Activated CD4-positive, alpha-beta T cell treated with anti-CD3 and anti-CD28 coated beads, Interleukin-2, amount 50 U/mL, for 4 hours (primary cell): ENCODE data around the gene DPYD.

Source experiments
- DNase-seq, 2 experiments: peaks; one replicate each; pipeline ENCODE4 v3.0.0-alpha.2; 2020

DPYD gene

DNA sequence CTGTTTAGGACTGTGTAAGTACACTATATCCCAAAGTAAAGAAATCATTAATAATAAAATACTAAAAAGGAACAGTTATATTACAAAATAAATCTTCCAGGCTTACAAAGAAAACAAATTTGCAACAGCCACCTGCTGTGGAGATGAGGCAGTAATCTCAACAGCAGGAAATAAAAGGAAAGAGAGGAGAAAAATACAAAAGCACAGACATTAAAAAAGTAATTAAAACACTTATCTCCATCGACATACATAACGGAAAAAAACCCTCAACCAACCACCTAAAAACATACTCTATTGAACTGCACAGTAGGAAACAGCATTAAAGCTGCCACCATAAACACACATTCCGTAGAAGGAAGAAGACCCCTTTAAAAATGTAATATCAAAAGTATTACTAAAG is 317.6 kb downstream of the DPYD start:
- no peak for DNase-seq

DNA sequence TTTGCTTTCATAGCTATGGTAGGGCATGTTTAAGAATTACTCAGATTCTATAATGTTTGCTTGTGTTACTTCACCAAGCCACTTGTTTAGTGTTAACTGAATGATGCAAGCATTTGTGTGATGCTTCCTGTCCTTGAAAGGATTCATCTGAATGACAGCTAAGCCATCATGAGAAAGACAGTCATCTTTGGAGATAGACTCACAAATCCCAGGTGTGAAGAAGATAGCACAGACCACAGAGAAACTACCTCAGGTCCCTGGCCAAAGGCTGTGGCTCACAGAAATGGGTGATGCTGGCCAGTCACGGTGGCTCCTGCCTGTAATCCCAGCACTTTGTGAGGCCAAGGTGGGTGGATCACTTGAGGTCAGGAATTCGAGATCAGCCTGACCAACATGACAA is 321.4 kb downstream of the DPYD start:
- DNase-seq, result no peak

DNA sequence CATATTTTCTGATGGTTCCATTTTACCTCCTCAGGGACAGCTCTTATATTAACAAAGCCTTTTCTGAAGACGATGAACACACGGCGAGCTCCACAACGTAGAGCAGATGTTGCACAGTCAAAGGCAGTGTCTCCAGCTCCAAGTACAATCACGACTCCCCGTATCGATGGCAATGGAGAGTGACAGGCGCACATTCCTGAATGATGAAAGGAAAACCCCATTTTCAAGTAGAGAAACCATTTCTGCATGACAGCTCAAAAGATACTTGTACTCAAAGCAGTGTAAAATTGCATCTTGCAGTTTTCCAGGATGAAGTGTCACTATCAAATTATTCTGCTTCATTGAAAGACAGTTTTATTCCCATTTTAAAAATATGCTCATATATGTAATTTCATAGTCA is 327.6 kb downstream of the DPYD start:
- no peak for DNase-seq

DNA sequence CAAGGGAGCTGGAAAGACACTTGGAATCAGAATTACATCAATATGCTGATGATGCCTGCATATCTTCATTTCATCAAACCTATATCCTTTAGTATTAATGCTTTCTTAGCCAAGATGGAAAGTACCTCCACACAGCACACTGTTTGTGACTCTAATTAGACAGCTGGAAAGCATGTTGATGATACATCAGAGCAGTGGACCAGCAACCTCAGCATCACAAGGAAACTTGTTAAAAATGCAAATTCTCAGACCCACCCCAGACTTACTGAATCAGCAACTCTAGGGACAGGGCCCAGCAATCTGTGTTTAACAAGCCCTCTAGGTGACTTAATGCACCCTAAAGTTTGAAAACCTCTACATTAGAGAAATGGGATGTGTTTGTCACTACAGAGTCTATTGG is 332.1 kb downstream of the DPYD start:
- no peak for DNase-seq

DNA sequence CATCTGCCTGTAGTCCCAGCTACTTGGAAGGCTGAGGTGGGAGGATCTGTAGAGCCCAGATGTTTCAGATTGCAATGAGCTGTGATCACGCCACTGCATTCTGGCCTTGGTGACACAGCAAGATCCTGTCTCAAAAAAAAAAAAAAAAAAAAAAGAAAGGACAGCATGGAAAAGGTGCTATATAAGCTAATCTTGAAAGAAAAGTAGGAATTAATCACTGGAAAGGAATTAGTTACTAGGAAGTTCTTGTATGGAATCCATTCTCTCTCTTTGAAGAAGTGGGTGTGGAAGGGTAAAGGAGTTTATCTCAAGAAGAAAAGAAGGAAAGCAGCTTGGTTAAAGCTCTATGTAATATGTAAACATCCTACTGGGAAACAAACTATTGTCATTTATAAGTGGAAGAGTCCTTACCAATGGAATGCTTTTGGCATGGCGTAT is 339.2 kb downstream of the DPYD start:
- no peak for DNase-seq

DNA sequence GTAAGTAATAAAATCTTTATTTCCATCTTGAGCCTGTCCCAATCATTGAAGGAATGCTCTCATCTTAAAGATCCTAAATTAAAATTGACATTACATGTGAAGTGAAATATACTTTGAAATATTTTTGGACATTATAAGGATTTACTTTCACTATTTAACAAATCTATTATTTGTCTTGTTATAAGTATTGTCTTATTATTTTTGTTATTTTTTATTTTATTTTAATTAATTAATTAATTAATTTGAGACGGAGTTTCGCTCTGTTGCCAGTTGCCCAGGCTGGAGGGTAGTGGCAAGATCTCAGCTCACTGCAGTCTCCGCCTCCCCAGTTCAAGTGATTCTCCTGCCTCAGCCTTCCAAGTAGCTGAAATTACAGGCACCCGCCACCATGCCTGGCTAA is 343.2 kb downstream of the DPYD start:
- no peak for DNase-seq

DNA sequence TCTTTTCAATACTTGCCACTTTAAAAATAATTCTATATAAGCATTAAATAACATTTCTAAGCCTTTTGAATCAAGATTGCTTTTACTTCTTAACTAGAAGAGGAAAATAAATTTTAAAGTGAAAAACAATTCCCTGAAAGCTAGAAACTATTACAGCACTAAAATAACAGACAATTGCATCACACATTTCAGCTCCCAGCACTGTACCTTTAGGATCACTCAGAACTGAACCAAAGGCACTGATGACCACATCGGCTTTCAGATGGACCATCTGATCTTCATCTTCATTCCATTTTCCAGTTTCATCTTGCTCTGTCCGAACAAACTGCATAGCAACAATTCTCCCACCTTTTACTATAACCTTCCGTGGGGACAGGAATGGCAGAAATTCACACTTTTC is 347.3 kb downstream of the DPYD start:
- no peak for DNase-seq

DNA sequence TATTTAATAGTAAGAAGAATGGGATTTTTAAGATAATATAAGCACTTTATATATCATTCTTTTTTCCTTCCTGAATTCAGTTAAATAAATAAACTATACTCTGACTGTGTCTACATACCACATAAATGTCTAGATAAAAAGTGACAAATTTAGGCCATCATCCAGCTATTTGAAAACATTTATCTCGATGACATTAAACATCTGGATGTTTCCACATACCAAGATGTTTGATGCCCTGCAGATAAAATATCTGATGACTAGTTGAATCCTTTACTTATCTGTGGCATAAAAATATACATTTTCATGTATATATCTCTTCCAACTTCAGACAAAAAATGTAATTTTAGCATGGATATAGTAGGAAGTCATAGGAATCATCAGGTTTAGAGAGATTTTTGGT is 348.3 kb downstream of the DPYD start:
- no peak for DNase-seq

DNA sequence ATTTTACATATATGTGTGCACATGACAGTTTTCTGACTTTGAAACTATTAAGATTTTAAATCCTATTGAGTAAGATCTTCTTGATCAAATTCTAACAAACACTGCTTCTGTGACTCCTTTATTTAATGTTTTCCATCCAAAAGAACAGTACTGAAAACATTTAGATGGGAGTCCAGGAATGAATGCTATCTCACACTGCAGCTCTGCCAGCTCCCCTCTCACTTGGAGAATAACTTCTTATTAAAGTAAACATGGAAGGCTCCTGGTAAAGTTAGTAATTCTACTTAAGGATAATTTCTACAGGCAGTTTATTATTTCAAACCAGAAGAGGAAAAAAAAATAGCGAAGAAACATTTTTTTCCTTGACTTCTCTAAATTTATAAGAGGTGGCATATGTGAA is 349.1 kb downstream of the DPYD start:
- no peak for DNase-seq

DNA sequence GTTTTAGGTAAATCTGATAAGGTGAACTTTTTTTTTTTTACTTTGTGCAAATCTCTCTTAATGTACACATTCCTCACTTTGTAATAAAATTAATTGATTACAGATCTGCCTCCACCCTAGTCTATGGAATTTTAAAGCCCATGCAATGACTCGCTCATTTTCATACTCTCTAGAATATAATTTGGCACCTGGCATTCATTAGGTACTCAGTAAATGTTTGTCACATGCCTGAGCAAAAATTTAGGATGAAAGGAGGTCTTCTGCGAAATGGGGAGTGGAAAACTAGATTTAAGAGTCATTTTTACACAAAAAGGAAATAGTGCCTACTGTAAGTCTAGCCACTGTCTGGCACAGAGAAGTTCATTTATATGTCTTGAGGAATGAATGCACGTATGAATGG is 350.1 kb downstream of the DPYD start:
- DNase-seq, result no peak

DNA sequence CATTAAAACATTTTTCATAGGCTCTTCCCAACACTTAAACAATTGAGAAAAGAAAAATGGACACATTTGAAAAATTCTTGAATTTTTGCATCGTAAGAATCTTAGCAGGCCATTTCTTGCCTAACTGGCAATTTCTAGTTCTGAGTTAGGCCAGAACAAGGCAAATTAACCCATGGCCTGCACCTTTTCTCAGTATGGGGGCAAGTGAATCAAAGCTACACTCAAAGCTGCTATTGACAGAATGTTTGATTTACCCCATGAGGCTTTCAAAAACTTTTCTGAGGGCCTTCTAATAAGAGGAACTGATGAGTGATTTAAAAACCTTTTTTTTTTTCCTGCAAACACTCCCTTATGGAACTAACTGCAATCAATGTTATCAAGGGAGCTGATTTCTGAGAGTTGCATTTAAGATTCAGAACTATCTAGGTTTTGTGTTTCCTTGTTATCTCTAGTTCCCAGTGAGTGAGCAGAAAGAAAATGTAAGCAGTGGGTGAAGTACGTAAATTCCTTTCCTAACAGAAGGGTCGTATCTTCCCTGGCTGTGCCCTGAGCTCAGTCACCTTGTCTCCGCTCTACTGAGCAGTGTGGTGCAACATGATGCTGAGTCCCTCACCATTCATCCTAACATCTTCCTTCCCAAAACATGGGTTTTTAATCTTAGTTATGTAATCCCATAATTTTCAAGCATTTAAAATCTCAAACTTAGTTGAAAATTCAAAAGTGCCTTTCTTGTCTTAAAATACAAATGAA is 353.7 kb downstream of the DPYD start:
- no peak for DNase-seq

DNA sequence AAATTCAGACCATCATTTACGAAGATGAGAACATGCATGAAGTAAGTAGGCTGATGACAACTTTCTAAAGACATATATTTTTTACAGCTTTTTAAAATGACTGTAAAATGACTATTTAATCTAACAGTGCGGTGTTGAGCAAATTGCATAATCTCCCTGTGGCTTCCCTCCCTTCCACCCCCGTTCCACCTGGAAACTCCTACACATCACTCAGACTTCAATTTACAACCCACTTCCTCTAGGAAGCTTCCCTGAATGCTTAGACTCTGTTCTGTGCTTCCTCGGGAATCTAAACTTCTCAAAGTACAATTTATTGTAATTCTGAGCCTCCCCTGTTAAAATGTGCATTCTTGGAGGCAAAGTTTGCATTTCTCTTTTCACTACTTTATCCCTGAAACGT is 354.9 kb downstream of the DPYD start:
- no peak for DNase-seq

DNA sequence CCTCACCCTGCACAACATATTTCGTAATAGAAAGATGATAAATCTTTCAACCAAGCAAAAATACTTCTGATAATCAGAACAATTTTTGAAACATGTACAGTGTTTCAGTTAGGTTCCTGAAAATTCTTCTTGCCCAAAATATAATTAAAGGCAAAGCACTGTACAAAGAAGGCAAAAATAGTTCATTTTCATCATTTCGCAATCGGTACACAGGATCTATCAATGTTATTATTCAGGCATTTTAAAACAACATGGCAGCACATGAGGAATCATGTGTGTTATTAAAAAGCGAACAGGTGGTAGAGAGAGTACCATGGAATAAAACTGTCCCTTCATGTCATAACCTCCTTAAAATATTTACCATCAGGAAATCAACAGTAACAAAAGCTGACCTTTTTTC is 356.9 kb downstream of the DPYD start:
- DNase-seq, result no peak

DNA sequence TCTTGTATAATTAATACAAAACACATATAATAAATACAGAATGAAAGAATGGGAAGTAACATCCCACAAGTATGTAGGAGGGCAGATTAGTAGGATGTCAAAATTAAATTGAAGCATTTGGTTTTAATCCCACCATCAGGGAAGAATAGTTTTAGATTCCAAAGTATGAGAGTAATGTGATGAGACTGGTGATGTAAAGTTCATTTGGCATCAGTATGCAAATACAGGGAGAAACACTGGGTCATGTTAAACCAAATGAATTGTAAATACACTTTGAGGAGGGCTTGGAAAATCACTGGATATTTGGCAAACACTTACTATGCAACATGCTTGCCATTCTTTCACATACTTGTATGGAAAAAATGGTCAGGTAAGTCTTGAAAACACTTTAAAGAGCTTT is 358.8 kb downstream of the DPYD start:
- no peak for DNase-seq

DNA sequence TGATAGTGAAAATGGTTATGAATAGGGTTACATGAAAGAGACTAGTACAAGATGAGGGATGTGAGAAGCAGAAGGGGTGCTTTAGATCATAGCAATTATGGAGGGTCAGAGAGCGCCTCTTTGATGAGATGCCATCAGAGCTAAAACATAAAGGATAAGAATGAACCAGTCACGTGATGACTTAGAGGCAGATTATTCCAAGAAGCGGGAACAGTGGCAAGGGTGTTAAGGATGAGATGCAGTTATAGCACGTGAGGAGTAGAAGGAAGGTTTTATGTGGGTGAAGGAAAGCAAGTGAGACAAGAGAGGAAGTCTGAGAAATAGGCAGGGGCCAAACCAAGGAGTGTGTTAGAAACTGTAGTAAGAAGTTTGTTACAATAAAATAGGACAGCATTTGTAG is 360.1 kb downstream of the DPYD start:
- DNase-seq, result no peak

DNA sequence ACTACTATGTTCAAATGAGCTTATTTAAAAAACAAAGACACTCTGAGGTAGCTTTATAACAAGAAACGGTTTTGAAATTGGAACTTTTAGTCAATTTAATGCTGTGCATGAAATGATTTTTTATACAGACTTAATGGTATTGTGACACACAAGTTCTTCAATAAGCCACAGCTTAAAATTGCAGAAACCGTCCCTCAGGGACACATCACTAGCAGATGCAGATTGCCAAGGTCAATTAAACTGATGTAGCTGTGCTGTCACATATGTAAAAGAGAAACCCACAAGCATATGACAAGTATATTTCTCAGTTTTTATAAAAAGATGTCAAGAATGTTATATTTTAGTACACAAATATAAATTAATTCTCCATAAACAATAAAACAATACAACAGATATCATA is 366.9 kb downstream of the DPYD start:
- DNase-seq, result no peak

DNA sequence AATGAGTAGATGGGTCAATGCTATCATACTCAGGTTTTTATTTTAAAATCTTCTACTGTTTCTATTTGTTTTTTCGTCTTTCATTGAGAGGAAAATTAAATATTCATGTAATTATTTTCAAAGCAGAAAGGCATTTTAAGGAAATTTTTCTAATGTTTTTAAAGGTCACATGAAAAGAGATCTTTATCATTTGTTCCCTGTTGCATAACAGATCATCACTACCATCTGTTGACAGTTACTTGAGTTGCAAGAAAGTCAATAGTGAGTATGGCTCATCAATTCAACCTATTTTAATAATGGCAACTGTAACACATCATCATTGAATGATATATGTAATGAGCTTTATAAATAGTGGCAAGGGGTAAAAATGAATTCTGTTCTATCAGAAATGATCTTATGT is 369.7 kb downstream of the DPYD start:
- no peak for DNase-seq

DNA sequence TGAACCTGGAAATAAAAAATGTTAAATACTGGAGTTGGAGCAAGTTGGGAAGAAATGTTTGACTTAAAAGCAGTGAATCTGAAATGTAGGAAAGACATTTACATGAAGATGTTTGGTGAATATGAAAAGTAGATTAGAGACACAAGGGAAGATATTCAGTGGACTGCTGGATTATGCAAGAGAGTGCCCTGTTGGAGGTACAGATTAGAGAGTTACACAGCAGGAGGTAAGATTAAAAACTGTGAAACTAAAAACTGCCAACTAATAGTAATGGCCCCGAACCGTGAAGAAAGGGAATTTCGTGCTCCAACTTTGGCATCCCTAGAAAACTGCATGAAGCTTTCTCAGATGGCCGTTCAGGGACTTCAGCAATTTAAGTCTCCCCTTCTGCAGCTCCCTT is 375.4 kb downstream of the DPYD start:
- DNase-seq, result no peak

DNA sequence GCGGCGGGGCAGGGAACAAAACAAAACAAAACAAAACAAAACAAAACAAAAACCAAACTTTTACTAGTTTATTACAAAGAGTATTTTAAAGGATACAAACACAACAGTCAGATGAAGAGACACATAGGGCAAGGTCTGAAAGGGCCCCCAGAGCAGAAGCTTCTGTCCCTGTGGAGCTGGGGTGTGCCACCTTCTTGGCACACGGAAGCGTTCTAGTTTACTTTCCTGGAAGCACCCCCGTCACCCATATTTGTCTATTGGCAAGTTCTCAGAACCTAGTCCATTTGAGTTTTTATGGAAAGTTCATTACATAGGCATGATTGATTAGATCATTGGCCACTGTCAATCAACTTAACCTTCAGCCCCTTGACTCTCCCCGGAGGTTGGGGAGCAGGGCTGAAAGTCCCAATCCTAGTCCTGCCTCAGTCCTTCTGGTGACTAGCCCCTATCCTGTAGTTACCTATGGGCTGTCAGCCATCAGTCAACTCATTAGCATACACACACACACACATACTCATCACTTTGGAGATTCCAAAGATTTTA is 380.4 kb downstream of the DPYD start:
- no peak for DNase-seq

DNA sequence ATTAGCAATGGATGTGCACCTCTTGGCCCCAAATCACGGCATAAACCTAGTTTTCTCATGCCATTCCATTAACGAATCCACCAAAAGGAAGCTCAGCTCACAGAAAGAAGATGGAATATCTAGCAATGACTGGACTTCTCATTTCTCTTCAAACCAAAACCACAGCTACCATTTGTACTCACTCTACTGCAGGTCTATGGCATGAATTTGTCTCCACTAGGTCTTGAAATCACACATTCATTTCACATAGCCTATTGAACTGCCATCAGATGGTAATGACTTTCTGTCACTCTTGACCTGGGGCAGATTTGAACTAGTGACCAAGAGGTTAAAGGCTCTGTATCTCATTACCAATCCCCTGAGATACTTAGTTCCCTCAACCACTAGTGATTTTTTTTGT is 382.7 kb downstream of the DPYD start:
- DNase-seq, result no peak

DNA sequence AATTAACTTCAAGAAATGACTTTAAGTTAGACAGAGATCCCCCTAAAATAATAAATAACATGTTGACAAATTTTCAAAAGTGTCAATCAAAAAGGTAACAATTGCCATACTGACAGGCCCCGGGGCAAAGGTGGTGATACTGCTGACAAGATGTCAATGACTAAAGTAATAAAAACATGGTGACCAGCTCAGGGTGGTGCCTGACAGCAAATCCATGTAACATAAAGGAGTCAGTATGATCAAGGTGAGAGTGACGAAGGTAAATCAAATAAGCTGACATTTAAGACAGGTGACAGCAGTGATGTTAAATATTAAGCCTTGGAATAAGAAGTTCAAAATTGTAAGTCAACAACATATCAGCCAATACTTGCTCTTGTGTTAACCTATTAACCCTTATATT is 387.5 kb downstream of the DPYD start:
- no peak for DNase-seq

DNA sequence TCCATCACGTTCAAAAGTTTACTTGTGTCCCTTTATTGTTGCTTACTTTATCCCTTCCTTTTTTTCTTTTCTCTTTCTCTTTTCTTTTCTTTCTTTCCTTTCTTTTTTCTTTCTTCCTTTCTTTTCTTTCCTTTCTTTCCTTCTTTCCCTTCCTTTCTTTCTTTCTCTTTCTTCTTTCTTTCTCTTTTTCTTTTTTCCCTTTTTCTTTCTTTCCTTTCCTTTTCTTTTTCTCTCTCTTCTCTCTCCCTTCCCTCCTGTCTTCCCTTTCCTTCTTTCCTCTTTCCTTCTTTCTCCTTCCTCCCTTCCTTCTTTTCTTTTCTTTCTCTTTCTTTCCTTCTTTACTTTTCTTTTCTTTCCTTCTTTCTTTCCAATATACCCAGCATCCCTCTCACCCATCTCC is 391.2 kb downstream of the DPYD start:
- no peak for DNase-seq

DNA sequence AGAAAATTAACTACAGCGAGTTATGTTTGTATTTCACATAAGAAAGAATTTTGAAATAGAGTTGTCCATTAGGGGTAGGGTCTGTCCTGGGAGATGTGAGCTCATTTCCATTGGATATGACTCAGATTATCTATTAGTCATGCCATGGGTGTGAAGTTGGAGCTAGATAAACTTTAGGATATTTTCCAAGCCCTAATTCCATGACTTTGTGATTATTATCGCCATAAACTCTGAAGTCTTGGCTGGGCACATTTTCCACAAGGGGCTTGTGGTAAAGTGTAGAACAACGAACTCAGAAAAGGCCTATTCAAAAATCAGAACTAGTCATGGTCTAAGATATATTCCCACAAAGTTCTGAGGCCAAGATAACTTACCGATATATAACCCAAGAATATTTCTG is 396.6 kb downstream of the DPYD start:
- no peak for DNase-seq

DNA sequence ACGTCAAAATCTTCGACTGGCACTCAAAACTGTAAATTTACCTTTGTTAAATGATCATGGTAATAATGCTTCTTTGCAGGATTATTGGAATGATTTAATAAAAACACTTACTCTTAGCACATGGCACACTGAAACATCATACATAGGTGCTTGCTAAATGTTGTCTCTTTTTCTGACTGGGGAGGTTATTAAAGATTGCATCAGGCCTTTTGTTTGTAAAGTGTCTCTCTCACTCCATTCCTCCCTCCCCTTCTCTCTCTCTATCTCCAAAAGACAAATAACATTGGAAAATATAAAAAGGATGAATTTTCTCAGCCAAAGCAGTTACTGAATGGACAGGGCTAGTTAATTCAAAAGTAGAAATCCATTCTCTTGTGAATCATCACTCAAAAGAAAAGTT is 404.2 kb downstream of the DPYD start:
- DNase-seq, result no peak

DNA sequence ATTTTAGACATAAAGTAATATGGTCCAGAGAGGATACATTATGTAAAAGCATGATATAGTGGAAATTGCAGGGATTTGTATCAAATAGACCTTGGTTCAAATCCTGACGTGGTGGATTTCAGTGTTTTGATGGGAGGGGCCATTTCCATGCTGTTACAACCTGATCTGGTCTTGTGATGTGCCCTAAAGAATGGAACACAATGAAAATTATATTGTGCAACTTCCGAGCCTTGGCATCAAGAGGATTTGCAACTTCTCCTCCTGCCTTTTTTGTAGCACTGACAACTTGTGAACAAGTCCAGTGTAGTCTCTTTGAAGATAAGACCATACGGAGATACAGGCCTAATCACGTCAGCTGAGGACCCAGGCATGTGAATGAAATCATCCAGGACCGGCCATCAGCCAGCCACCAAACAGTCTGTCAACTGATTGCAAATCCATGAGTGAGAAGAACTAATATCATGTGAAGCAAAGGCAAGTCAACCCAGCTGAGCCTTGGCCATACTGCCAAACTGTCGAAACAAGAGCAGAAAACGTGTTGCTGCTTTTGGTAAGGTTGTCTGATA is 412.1 kb downstream of the DPYD start:
- DNase-seq, result no peak
